GM21423 (cell line): ENCODE measurements around the gene RASGRP2.

Experiments used
- ATAC-seq: cut with Tn5 transposase; IDR thresholded peaks from one replicate; pipeline ENCODE4 v1.9.1; 2021; ENCODE audit warnings: mild to moderate bottlenecking, moderate library complexity; ENCODE audit not compliant: unreplicated experiment

Gene RASGRP2

DNA sequence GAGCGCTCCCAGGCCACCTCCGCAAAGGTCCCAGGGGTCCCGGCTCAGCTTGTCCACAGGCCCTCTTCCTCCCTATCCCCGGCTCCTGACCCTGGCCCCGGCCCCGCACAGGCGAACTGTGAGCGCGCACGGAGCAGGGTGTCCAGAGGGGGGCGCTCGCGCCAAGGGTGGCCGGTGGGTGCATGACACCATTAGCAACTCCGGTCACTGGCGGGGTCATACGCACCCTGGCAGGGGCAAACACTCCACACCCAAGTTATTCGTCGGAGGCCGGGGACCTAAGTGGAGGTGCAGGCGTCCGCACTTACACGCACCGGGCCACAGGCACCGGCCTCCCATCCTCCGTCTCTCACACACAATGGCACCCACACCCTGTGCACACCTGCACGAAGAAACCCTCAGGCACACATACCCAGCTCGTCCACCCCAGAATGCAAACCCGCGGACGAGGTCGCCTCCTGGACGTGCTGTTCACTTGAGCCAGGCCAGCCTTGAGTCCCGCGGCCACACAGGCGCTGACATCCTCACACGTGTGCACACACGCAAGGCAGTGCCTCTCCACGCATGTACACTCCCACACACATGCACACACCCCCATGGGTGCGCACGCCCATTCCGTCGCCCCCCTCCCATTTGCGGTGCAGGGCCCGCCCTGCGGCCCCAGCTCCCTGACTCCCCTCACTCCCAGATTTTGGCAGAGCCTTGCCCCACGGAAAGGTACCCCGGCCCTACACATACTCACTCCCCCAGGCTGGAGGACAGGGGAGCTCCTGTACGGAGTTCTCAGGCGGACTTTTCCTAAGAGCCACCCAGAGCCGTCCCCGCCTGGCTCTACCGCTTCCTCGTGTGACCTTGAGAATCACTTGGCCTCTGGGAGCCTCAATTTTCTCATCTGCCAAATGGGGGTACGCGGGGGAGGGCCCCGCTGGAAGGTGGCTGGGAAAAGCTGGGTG, at the start of gene RASGRP2:
Gene RASGRP2 (minus strand): TSS at position 552 of the 953 bp plus-strand sequence. CDS start 1,276 bp downstream, outside the sequence.
- peak; percentile 23 for ATAC-seq

GRCh38 chr11:64792482-64792881, 48.5 kb upstream of the RASGRP2 start:
- no peak for ATAC-seq

DNA sequence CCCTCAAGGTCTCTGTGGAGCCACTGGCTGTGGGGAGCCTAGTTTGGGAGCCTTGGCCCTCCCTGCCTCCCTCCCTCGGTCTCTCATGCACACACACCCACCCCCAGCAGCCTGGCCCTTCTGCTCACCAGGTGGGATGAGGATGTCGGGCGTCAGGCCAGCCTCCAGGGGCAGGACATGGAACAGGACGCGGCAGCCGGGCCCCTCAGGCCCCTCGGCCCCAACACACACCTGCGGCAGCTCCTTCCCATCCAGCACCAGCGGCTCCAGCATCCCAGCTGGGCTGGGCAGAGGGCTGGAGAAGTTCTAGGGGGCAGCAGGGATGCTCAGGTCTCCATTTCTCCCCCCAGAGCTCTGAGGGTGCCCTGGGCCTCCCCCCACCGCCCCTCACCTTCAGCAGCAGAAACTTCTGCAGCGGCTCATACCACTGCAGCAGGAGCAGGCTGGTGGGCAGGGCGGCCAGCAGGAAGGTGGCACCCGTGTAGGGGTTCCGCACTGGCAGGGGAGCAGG, 47.9 kb upstream of the RASGRP2 start:
- no peak for ATAC-seq

GRCh38 chr11:64790205-64791095, 46.5 kb upstream of the RASGRP2 start:
- ATAC-seq: no peak

- no peak for ATAC-seq
Measured at GRCh38 chr11:64789331-64790204, 45.6 kb upstream of the RASGRP2 start.

- ATAC-seq: no peak
Measured at GRCh38 chr11:64788321-64789215, 44.6 kb upstream of the RASGRP2 start.

GRCh38 chr11:64787526-64788320, 43.8 kb upstream of the RASGRP2 start:
- ATAC-seq: no peak

DNA sequence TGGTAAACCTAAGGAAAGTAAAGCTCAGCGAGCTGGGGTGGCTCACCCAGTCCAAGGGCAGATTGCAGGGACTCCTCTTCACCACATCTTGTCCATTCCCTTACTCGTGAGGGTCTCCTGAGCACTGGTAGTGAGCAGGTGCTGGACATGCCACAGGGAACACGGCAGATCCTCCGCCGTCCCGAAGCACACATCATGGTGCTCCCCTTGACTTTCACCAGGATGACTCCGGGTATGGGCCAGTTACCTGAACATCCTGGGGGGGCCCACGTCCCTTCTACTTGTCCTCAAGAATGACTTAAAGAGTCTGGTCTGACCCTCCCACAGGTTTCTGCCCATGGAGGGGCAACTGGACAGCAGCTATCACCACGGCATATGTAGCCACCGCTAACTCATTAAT, 42.4 kb upstream of the RASGRP2 start:
- no peak for ATAC-seq

GRCh38 chr11:64784813-64785581, 41.1 kb upstream of the RASGRP2 start:
- no peak for ATAC-seq

DNA sequence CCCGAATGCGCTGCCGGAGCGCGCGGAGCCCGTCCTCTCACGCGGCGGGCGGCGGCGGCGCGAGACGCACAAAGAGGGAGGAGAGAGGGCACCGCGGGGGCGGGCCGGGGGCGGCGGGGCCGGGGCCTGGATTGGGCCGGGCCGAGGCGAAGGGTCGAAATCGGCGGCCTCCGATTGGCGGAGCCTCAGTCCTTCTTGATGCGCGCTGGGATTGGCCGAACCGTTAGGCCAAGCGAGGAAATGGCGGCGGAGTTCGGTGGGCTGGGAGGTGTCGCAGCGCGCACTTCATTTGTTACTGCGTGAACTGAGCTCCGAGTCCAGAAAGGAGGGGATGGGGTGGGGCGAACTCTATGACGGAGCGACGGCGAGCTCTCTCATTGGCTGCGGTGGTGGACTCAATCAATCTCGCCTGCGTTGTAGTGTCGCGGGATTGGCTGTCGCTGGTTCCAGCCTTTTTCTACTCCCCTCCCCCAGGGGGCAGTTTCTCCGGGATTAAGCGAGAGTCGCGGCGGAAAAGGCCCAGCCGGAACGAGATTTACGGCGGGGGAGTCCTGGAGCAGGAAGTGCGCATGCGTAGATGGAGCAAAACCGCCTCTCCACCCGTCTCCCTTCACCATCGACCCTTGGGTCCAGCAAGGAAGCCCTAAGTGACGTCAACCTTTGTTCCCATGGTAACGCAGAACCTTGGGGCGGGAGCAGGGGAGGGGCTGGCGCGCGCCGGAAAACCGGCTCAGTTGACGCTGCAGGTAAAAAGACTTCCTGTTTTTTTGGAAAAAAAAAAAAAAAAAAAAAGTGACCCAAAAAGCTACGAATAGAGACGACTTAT, 34.7 kb upstream of the RASGRP2 start, which contains the start of gene SF1:
Gene SF1 (minus strand): TSS at position 70 of the 826 bp plus-strand sequence. CDS start 150 bp downstream, outside the sequence.
- peak; percentile 75 for ATAC-seq

- ATAC-seq: no peak
Measured at GRCh38 chr11:64778223-64778472, 34.2 kb upstream of the RASGRP2 start.

DNA sequence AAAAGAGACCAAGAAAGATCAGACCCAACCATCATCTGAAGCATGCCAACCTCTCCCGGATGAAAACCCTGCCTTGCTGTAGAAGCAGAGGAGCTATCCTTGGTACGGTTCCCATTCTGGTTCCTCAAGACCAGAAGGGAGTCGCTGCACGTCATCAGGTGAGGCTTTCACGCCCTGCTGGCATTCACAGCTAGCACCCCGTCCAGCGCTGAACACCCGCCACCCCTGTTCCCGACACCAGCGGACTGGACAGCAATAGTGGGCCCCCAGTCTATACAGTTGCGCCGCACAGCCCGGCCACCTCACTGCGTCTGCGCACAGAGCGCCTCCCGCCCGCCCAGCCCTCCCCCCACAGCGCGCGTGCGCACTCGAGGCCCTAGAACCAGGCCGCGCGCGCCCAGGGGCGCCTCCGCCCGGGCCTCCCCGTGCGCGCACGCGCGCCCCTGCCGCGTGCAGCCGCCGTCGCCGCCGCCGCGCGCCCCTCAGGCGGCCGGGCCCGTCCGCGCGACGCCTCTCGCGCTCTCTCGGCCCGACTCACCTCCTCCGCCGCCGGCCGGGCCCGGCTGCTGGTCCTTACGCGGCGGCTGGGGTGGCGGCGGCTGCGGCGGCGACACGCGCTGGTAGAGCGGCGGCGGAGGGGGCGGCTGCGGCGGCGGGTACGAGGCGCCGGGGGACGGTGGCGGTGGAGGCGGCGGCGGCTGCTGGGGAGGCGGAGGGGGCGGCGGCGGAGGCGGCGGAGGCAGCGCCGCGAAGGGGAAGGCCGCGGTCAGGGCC, 33.7 kb upstream of the RASGRP2 start:
- ATAC-seq: peak; percentile 15

DNA sequence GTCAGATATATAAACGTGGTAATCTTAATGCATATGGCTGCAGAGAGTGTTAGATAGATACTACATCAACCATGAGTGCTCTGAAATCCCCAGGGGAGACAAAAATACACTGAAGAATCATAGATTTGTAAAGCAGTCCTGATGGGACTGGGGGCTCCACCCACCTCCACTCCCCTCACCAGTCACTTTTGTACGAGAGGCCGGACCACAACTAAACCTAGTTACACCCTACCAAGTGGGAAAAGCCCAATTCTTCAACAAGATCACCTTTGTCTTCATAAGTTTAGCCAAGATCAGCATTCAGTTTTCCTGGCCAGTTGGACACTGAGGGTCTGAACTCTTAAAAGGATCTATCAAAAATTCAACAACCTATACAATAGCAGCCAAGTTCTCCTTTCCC, 32.9 kb upstream of the RASGRP2 start:
- no peak for ATAC-seq

DNA sequence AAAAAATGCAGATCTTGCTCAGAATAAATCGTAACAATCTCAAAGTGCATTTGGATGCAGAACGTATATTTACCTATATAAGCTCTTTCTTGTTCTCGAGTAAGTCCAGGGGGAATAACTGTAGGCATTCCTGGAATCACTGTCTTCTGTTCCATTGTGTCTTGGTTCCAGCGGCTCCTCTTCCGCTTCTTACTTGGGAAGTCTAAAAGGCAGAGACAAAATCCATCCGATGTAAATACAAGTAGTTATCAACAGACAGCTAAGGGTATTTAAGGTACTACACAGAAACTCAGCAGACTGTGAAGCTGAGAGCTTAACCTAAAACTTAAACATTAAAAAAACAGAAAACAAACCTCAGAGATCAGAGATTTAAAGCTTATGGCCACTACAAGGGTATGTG, 32.5 kb upstream of the RASGRP2 start:
- ATAC-seq: no peak

DNA sequence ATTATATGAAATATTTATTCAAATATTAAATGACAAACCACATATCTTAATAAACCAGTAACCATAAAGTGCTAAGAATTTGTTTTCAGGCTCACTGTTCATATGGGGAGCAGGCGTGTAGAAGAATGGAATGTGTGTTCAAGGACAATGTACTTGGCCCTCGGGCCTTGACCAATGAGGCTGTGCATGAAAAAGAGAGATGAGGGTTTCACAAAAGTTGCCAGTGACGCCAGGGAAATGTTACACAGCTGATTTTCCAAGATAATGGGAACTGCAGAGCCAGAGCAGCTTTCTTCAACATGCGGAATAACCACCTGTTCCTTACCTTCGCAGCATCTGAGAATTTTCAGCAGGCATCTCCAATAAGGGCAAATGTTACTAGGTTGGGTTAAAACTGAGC, 30.2 kb upstream of the RASGRP2 start:
- no peak for ATAC-seq

- ATAC-seq: no peak
Measured at GRCh38 chr11:64772303-64773018, 28.5 kb upstream of the RASGRP2 start.
